ELF-1 (cell line): ENCODE data around the gene CHST11.

Source experiments
- DNase-seq: peaks from one replicate; pipeline ENCODE4 v3.0.0-alpha.2; 2016; ENCODE audit warnings: low read depth, low spot score

Gene CHST11

DNA sequence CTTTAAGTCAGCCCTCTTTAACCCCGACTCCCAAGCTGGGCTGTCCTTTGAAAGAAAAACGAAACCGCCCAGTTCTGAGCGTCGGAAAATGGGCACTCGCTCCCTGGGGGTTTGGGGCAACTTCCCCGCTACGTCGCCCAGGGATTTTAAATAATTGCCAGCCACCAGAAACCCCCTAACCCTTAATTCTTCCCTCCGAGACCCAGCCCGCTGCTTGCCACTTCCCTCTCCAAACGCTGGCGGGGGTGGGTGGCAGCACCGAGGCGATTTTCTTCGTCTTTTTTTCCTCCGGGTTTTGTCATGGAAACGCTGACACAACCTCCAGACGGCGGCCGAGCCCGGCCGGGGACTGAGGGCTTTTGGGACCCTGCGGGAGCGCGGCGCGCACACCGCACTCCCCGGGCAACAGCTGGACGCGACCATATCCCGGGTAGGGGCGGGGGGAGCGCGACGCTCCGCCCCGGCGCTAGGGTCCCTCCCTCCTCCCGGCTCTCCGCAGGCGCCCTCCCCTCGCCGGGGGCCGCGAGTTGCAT, at the start of gene CHST11:
Gene CHST11 (plus strand): TSS at position 532 of the 533 bp plus-strand sequence.
- peak; percentile 98 for DNase-seq

DNA sequence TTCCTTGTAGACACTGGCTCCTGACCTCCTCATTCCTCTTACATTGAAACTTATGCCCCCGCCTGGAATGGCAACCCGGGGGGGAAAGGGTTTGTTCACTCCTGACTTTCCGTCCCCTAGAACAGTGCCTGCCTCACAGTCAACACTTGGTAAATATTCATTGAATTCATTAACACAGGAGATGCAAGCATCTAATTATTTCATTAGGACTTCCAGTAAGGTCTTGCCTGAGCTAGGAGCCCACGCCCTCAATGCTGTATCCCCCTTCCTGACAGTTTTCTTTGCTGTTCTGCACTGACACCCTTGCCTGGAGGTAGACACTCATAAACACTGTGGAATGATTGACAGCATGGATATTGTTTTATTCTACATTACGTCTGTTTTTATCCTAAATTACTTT, 49.3 kb upstream of the CHST11 start:
- DNase-seq: no peak

DNA sequence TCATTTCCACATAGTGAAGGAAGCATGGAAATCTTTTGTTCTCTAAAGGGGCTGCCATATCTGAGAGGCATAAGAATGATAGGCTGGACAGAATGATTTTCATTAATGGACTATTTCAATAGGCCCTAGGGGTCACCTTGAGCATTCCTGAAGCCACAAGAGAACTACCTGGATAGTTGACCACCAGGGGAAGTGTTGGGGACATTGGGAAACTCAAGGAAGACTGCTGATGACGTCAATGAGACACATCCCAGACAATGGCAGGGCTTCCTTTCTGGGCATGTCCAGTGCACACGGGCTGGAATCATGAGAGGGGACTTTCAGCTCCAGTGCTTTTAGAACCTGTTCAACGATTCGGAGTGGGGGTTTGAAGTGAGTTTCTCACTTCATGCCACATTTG, 48.8 kb upstream of the CHST11 start:
- DNase-seq: no peak

DNA sequence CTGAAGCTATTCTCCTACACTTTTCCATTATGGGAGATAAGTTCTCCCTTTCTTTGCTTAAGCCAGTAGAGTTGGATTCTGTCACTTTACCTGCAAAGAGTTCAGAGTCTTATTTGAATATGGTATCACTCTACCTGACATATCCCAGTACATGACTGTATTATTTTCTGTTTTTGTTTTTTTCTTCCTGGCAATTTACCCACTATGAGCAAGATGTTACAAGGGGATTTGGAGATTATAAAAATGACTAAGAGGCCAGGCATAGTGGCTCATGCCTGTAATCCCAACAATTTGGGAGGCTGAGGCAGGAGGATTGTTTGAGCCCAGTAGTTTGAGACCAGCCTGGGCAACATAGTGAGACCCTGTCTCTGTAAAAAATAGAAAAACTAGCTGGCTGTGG, 46.4 kb upstream of the CHST11 start:
- no peak for DNase-seq

DNA sequence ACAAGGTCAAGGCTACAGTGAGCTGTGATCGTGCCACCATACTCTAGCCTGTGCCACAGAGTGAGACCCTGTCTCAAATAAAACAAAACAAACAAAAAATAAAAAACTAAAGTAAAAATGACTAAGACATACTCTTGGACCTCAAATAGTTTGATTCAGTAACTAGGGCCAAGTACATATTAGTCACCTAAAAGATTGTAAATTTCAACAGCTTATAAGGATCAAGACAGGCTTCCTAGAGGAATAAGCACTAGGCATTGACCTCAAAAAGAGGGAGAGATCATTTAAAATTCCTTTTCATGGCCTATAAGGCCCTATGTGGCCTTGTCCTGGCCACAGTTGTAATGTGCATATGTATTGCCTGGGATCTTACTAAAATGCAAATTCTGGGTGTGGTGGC, 46.0 kb upstream of the CHST11 start:
- no peak for DNase-seq

DNA sequence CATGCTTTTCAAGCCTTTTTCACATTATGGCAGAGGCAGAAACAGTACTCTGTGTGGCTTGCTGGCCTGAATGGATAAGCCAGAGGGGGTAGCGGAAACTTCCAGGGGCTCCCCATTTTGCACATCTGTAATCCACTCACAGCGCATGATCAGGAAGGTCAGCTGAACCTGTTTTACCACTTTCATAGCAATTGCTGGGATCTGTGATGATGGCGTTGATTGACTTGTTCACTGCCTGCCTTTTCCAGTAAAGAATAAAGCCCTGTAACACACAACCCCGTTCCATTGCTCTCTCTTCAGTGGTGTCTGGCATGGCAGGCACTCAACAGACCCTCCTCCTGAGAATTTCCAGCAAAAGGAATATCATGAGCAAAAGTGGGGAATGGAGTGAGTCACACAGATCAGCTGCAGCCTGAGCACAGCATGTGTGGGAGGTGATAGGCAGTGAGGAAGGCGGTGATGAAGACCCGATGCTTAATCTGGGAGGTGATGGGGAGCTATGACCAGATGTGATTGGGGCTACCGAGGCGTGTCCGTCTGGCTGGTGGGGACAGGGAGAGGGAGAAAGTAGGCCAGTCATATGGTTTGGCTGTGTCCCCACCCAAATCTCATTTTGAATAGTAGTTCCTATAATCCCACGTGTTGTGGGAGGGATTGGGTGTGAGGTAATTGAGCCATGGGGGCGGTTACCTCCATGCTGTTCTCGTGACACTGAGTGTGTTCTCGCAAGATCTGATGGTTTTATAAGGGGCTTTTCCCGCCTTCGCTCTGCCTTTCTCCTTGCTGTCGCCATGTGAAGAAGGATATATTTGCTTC, 44.7 kb upstream of the CHST11 start:
- peak; percentile 27 for DNase-seq

DNA sequence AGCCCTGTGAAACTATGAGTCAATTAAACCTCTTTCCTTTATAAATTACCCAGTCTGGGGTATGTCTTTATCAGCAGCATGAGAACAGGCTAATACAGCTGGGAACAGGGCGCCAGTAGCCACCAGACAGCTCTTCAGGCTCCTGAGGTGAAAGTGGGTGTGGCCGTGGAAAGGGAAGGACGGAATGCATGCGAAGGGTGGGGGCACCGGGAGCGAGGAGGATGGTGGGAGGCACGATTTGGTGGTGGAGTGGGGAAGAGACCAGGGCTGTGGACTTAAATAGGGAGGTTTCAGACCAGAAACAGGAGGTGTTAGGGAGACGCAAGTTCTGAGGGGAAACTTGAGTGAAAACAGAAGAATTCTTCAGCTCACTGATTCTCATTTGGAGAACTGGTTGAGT, 44.1 kb upstream of the CHST11 start:
- peak; percentile 26 for DNase-seq

DNA sequence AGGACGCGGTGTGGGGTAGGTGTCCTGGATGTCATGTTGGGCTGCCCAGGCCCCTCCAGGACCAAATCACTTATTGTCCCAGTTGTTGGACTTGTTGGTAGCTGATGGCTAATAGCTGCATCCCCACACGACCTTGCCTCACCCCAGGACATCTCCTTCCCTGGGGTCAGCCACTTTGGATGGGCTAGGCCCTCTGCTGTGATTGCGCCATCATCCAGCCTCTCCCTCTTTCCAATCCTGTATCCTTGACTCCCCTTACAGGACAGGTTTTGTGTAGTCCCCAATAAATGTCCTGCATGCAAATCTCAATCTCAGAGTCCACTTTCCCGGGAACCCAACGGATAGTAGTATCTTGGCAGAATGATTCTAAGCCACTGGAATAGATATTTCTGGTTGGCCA, 43.4 kb upstream of the CHST11 start:
- peak; percentile 16 for DNase-seq

DNA sequence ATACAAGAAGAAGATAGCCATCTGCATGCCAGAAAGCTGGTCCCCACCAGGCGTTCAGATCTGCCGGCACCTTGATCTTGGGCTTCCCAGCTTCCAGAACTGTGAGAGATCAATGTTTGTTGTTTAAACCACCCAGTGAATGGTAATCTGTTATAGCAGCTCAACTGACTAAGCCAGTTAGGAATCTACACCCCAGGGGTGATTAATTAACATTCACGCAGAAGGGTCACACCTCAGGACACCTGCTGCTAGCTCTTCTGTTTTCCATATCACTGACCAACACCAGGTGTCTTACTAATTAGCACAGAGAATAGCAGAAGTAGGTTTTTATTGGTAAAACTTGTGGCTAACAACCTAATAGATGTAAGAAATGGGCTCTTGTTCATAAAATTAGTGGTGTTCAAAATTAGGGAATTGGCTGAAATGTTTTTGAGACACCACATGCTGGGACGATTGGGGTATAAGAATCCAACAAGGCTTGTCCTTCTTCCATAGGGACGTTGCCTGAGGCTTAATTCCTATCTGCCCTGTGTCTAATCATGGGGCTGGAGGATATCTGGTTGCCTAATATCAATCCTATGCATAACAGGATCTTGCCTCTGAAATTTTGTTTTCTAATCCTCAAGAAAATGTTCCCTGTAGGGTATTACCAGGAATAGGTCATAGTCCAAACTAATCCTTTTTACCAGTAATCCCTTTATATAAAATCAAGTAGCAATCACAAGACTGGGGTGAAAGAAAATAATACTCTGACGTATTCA, 42.0 kb upstream of the CHST11 start:
- peak; percentile 93 for DNase-seq

DNA sequence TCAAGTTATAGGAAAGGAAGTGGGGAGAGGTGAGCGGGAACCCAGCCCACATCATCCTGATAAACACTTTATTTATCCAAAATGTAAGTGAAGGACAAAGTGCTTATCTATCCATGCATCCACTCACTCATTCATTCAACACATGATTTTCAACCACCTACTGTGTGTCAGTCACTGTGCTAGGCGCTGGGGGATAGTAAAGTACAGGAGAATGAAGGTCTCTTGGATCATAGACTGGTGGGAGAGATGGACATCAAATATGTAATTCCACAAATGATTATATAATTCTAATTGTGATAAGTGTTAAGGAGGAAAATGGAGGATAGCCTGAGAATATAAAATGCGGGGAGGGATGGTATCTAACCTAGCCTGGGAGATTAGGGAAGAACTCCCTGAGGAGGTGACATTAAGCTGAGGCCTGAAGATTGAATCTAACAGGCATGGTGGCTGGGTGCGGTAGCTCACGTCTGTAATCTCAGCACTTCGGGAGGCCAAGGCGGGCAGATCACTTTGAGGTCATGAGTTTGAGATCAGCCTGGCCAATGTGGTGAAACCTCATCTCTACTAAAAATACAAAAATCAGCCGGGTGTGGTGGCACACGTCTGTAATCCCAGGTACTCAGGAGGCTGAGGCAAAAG, 41.3 kb upstream of the CHST11 start:
- DNase-seq: no peak

DNA sequence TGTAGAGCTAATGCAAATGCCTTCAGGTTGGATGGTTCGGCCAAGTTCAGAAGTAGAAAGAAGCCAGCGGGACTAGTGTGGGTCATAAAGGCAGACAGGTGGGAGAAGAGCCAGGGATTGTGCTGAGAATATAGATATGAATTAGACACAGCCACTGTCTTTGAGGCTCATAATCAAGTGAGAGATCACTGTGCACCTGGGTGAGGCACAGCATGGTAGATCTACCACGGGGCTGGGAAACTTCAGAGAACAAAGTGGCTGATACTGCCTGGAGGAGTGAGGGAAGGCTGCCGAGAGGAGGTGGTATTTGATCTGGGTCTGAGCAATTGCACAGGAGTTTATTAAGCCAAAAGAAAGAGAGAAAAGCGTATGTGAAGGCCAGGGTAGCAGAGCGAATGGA, 40.6 kb upstream of the CHST11 start:
- DNase-seq: no peak

DNA sequence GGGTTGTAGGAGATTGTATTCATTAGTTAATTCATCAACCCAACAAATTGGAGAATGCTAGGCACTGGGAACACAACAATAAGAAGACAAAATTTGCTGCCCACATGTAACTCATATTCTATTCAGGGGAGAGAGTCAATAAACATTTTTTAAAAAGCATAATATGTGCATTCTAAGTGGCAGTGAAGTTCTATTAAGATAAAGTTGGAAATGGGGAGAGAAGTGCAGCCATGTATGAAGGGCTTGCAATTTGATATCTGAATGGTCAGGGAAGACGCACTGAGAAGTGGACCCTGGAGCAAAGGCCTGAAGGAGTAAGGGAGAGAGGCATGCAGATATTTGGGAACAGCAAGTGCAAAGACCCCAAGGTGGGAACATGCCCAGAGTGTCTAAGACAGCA, 40.2 kb upstream of the CHST11 start:
- DNase-seq: no peak

DNA sequence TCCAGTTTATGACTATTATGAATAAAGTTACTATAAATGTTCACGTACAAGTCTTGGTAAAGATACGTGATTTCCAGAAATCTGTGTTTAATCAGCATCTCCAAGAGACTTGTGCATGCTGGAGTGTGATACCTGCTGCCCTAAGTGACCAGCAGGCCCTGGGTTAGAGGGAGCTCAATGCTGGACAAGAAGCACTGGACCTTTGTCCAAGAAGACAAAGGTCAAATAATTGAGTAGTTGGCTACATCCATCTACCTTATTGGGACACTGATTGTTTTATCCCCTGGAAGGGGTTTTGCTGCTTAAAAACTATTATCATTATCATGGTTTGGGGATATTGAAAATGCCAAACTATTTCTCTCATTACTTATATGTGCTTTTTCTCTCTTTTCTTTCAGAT, 37.0 kb upstream of the CHST11 start:
- DNase-seq: no peak

DNA sequence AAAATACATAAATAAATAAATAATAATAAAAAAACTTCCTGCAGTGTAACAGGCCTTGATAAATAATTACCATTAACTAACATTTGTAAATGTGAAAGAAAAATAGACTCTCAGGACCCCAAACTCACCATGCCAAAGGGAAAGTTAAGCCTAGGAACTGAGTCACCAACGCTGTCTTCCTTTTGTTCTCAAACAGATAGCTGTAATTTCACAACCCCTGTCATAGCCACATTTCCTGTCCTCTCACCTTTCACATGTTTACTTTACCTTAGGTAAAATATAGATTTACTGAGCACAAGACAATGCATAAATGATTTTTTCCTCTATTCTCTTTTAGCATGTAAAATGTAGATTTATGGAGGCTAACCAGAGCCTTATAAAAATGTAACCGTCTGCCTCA, 35.9 kb upstream of the CHST11 start:
- DNase-seq: no peak

DNA sequence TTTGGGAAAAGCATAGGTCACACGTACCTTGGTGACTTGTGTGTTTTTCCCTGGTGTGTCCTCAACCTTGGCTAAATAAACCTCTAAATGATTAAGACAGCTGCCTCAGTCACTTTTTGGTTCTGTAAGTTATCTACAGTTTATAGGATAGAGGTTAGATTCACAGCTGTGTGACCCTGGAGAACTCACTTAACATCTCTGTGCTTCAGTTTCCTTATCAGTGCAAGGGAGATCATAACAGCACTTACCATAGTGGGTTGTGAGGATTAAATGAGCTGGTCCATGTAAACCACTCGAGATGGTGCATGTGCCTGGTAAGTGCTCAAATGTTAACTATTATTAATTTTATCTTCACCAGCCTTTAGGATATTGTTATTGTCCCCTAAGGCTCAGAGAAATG, 35.4 kb upstream of the CHST11 start:
- no peak for DNase-seq

DNA sequence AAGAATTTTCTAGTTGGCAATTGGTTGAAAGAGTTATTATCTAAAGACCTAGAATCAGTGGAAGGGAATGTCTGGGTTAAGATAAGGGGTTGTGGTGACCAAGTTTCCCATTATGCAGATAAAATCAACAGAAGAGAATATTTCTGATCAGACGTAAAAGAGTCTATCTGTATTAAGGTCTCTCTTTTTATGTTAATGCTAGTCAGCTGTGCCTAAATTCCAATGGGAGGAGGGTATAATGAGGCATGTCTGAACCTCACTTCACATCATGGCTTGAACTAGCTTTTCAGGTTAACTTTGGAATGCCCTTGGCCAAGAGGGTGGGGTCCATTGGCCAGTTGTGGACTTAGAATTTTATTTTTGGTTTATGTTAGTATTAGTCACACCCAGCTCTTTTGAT, 34.3 kb upstream of the CHST11 start:
- DNase-seq: no peak

DNA sequence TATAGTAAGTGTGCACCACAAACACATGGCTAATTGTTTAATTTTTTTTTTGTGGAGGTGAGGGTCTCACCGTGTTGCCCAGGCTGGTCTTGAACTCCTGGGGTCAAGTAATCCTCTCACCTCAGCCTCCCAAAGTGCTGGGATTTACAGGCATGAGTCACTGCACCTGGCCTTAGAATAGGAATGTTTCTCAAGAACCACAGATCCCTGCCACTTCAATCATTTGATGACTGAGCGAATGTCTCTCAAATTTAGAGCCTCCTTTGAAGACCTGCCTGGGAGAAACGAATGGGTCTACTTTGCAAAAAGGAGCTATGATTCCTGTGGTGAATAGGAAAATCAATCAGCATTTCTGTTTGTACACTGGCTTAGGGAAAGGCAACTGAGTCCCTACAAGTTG, 33.5 kb upstream of the CHST11 start:
- DNase-seq: no peak

DNA sequence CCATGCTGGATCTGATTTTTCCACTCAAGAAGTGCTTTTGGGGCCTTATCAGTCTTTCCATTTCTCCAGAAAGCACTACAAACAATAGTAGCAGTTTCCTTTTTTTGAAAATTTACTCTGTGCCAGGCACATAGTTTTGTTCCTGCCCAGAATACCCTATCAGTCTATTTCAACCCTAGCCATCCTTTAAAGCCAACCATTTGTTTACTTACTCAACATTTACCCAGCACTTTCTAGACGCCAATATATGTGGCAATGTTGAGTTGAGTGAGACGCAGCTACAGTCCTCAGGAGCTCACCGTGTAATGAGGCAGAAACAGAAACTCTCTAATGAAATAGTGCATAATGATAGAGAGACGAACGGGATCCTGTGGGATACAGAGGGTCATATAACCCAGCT, 32.9 kb upstream of the CHST11 start:
- DNase-seq: no peak

DNA sequence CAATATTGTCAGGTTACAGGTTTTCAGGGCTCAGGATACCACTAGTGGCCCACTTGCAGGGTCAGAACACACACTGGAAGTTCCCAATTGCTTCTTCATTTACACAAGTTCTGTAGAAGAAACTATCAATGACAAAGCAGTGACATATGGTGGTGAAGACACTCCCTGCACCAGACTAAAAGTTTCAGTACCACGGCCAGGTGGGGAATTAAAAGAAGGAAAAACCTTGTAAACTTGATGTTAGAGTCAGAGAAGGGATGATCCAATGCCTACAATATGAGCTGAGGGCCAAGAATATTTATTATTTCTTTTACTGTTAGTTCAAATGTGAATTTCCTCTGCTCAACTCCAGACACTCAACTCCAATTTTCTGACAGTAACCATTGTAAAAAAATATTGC, 31.8 kb upstream of the CHST11 start:
- no peak for DNase-seq

DNA sequence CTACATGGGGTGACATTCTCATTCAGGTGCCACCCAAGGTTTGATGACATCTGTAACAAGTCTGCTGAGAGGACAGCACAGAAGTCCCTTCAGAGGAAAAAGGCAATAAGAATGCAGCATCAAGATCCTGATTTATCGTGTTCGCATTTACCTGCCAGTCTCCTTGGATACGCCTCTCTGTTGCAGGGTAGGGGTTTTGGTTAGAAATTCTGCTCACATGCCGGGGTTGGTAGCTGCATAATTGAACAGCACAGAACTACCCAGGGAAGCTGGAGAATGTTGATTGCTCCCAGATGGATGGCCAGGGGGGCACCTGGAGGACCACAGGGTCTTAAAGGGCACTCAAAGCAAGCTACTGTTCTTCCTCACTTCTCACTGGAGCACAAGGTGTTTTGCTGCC, 31.1 kb upstream of the CHST11 start:
- no peak for DNase-seq

DNA sequence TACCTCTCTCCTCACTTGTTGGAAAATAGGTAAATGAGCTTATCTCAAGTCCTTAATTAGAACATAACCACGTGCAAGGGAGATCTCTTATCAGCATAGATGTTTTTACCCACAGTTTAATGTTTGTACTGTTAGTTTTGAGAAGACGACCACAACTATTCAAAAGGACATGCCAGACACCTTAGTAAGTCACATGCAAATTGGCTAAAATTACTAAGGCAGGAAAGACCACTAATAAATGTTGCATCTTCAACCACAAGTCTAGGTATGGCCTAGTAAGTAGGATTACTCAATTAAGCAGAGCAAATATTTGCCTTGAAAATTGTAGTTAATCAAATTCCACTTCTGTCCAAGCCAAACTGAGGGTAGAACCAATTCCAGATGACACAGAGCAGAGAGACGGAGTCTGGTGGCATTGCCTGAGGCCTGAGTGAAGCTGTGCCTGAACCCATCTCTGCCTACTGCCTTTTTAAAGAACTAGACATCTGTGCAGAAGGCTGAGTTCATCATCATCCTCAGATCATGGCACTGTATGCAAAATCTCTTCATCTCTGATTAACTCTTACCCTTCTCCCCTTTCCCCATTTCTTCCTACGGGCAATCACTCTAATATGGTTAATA, 29.7 kb upstream of the CHST11 start:
- DNase-seq: no peak

DNA sequence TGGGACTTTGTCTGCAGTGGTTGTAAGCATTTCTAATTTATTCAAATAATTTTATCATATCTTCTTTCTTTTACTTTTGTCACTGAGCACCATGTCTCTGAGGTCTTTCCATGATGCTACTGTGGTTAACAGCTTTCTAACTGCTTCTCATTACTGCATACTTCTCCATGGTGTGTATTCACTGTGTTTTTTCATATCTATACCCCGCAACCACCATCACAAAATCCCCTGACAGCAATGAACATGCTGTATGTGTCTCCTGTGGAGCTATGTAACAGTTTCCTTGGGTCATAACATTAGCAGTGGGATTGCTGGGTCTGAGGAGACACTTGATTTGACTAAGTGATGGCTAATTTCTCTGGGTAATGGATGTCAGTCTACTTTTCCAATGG, 29.2 kb upstream of the CHST11 start:
- no peak for DNase-seq
